HL-60 (cell line): Measurements from ENCODE around the gene CHID1.

Experiments used
- DNase-seq, 2 experiments: peaks; one replicate each; pipeline ENCODE4 v3.0.0-alpha.2; 2010 to 2020; ENCODE audit warnings: low read depth in 1 of 2, low spot score in 1 of 2
- H3K27ac ChIP-seq: fragments of 250-450 bp; sonication (Bioruptor Pico); replicated peaks from 2 replicates; pipeline ENCODE4 v1.5.1; 2020; ENCODE audit warnings: mild to moderate bottlenecking, moderate library complexity
- H3K27me3 ChIP-seq: fragments of 250-450 bp; sonication (Bioruptor Pico); 2 replicates; pipeline ENCODE4 v1.5.1; 2021; ENCODE audit warnings: mild to moderate bottlenecking, moderate library complexity; ENCODE audit not compliant: insufficient read depth, poor library complexity, severe bottlenecking
- H3K4me3 ChIP-seq: replicated peaks from 2 replicates; pipeline ENCODE4 v1.5.1; 2011; ENCODE audit warnings: mild to moderate bottlenecking, control low read depth, low read length; ENCODE audit not compliant: insufficient read depth
- GABPA ChIP-seq: IDR thresholded peaks from 2 replicates; pipeline ENCODE4 v1.6.1; 2012; ENCODE audit warnings: low read depth
- POLR2AphosphoS5 ChIP-seq: IDR thresholded peaks from 2 replicates; pipeline ENCODE4 v1.6.1; 2012; ENCODE audit warnings: low read depth
- SPI1 ChIP-seq: IDR thresholded peaks from 2 replicates; pipeline ENCODE4 v1.6.1; 2012; ENCODE audit warnings: low read depth, mild to moderate bottlenecking, borderline replicate concordance
- TF ChIP-seq, protein P1 (sequence below): IDR thresholded peaks from one replicate; pipeline ENCODE4 v1.5.1; 2011; ENCODE audit warnings: low read length, control low read depth, inconsistent platforms; ENCODE audit not compliant: insufficient read depth
- TF ChIP-seq, protein P2 (sequence below): IDR thresholded peaks from 2 replicates; pipeline ENCODE4 v1.6.1; 2012; ENCODE audit warnings: low read depth; ENCODE audit not compliant: insufficient replicate concordance

CHID1 gene

DNA sequence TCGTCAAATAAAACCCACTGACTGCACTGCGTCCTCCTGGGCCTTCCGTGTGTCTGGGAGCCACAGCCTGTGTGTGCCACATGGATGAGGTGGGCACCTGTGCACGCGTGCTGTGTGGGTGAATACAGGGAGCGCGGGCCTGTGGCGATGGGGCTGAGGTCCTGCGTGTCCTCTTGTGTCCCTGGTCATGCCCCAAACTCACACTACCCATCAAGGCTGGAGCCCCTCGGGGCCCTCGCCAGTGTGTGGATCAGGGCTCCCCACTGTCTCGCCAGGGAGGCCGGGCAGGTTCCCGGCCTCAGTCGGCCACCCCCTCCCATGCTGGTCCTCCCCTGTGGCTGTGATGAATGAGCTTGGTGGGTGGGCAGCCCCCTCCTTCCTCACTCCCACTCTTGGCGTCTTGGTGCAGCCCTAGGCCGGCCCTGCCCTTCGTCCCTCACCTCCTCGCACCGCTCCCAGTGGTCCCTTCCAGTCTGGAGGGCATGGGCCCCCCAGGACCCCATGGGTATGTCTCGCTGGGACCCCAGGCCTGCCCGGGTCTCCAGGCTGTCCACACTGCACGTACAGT lies 78.6 kb downstream of the CHID1 start:
- H3K27ac ChIP-seq: no peak overlapping the region; the same call in 1 of the 2 replicates
- peaks cover 9% of the 10 kb centered on the region for H3K27me3 ChIP-seq
- DNase-seq: no peak
- H3K4me3 ChIP-seq: peak overlapping the region; percentile 63
- TF ChIP-seq, protein P1, sequence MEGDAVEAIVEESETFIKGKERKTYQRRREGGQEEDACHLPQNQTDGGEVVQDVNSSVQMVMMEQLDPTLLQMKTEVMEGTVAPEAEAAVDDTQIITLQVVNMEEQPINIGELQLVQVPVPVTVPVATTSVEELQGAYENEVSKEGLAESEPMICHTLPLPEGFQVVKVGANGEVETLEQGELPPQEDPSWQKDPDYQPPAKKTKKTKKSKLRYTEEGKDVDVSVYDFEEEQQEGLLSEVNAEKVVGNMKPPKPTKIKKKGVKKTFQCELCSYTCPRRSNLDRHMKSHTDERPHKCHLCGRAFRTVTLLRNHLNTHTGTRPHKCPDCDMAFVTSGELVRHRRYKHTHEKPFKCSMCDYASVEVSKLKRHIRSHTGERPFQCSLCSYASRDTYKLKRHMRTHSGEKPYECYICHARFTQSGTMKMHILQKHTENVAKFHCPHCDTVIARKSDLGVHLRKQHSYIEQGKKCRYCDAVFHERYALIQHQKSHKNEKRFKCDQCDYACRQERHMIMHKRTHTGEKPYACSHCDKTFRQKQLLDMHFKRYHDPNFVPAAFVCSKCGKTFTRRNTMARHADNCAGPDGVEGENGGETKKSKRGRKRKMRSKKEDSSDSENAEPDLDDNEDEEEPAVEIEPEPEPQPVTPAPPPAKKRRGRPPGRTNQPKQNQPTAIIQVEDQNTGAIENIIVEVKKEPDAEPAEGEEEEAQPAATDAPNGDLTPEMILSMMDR: no peak
- TF ChIP-seq SPI1: no peak

DNA sequence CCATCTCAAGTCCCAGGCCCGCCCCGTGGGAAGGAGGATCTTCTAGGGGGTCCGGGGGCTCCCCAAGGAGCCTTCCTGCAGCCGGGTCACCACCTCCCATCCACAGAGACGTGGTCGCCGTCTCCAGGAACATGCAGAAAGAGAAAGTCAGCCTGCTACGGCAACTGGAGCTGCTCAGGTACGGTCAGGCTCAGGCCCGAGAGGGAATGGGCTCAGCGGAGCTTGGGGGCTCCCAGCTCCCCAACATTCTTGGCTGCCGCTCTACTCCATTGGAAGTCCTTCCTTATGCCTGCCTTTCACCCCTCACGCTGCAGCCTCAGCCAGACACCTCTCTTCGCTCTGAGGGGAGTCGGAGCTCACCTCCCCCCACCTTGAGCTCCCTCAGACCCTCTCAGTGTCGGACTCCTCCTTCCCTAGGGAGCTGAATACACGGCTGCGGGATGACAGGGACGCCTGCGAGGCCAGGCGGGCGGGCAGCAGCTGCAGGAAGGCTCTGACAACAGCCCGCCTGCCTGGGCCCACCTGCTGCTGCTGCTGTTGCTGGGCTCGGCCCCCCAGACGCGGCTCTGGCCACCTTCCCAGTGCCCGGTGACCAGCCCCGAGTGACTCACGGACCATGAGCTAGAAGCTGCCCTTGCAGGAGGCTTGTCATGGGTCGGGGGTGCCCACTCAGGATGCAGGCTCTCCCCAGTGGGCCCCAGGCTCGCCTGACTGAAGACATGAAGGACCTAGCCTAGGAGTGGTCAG lies 79.3 kb downstream of the CHID1 start:
- TF ChIP-seq, protein P1: no peak
- TF ChIP-seq SPI1 (no peak), GABPA (no peak), POLR2AphosphoS5 (no peak)
- TF ChIP-seq, protein P2, sequence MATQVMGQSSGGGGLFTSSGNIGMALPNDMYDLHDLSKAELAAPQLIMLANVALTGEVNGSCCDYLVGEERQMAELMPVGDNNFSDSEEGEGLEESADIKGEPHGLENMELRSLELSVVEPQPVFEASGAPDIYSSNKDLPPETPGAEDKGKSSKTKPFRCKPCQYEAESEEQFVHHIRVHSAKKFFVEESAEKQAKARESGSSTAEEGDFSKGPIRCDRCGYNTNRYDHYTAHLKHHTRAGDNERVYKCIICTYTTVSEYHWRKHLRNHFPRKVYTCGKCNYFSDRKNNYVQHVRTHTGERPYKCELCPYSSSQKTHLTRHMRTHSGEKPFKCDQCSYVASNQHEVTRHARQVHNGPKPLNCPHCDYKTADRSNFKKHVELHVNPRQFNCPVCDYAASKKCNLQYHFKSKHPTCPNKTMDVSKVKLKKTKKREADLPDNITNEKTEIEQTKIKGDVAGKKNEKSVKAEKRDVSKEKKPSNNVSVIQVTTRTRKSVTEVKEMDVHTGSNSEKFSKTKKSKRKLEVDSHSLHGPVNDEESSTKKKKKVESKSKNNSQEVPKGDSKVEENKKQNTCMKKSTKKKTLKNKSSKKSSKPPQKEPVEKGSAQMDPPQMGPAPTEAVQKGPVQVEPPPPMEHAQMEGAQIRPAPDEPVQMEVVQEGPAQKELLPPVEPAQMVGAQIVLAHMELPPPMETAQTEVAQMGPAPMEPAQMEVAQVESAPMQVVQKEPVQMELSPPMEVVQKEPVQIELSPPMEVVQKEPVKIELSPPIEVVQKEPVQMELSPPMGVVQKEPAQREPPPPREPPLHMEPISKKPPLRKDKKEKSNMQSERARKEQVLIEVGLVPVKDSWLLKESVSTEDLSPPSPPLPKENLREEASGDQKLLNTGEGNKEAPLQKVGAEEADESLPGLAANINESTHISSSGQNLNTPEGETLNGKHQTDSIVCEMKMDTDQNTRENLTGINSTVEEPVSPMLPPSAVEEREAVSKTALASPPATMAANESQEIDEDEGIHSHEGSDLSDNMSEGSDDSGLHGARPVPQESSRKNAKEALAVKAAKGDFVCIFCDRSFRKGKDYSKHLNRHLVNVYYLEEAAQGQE: no peak
- H3K4me3 ChIP-seq: no peak overlapping the region
- DNase-seq: no peak
- H3K27ac ChIP-seq: no peak overlapping the region
- peaks cover 9% of the 10 kb centered on the region for H3K27me3 ChIP-seq

DNA sequence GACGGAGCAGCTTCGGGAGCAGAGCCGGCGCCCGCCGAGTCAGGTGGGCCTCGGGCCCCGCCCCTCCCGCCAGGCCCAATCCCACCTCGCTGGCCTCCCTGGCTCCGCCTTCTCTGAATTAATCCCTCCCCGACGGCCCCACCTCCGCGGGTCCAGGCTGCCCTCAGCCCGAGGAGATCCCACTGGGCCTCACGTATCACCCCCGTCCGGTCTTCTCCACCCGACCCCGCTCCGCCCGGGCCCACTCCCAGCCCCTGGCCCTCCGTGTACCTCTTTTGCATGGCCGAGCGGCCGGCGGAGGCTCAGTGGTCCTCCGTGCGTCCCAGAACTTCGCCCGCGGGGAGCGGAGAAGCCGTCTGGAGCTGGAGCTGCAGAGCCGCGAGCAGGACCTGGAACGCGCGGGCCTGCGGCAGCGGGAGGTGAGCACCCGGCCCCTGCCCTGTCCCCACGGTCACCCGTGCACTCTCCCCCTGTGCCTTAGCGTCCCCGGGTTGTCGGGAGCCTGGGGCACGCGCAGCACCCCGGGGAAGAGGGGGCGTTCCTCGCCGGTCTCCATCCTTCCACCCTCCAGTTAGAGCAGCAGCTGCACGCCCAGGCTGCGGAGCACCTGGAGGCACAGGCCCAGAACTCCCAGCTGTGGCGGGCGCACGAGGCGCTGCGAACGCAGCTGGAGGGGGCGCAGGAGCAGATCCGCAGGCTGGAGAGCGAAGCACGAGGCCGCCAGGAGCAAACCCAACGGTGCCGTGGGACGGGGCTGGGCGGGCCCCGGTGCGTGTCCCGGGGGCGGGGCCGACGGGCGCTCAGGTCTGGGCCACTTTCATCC lies 80.1 kb downstream of the CHID1 start:
- TF ChIP-seq SPI1 (no peak), GABPA (no peak), POLR2AphosphoS5 (no peak)
- TF ChIP-seq, protein P1: no peak
- TF ChIP-seq, protein P2: no peak
- no peak for DNase-seq
- Histone ChIP-seq H3K27ac (no peak overlapping the region), H3K4me3 (no peak overlapping the region), H3K27me3 (peaks cover 9% of the 10 kb centered on the region)
